CD1c-positive myeloid dendritic cell (primary cell): Measurements from ENCODE around the gene CDK2AP2.
"Not testable (repeated sequence)": the region's sequence is repeated elsewhere in the genome, so short reads cannot be mapped to it uniquely, and the experiment has no call there.

ENCODE experiments used
- DNase-seq: peaks from one replicate; pipeline ENCODE4 v3.0.0-alpha.2; 2016; ENCODE audit errors: extremely low spot score

The CDK2AP2 gene

DNA sequence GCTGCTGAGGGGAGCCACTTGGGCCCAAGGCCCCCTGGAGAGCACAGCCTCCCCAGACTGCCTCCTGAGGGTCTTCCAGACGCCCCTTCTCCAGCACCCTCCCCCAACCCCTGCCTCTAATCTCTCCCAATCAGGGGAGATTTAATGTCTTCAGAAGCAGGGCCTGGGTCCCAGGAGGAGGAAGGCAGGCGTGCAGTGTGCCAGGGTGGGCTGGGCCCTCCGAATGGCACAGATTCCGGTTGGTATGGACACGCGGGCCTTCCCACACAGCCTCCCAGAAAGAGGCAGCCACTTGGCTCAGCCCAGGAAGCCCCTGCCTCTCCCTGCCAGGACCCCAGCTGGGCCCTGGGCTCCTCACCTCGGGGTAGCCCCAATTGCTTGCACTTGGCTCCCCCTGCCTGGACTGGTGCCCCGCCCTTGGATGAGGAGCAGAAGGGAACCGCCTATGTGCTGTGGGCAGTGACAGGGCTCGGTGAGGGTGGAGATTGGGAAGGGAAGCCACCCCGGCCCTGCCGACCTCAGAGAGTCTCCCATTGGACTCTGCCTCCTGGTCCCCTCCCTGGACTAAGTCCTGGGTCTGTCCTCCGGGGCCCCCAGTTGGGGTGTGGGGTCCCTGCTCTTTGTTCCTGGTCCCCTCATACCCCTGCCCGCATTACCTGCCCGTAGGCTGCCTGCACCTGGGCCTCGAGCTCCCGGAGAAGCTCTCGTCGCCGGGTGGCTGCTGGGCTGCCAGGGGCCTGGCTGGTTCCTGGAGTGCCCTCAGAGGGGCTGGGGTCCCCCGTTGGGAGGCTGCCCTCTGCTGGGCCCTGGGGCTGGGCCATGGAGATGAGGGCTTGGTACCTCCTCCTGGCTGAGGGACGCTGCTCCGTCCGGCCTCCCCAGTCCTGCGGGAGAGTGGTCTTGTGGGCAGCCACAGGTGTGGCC, 15.9 kb upstream of the CDK2AP2 start:
- no peak for DNase-seq

DNA sequence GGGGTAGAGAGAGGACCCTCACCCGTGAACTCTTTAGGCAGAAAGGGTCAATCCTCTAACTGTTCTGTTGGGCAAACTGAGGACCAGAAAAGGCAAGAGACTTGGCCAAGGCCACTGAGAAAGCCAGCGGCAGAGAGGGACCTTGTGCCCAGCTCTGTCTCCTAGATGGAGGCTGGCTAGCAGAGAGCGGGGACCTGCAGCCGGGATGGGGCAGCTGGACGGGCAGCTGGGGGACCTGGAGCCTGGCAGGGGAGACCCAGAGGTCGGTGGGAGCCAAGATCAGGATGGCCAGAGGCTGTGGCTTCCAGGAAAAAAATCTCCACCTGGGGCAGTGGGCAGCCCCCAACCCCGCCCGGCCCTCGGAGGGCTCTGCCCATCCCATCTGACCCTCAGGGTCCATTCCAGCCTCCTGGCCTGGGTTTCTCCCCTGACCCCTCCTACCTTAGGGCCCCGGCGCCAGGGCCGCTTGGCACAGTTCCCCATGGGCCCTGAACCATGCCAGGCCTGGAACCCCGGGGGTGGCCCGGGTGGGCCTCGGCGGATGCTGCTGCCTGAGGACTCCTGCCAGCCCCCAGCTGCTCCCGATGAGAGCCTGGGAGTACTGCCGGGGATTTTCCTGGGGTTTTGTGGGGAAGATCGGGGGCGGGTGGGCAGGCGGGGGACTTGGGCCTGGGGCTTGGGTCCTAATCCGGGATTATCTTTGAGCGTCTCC, 15.0 kb upstream of the CDK2AP2 start, which contains the start of gene CABP2:
CABP2 (minus strand) TSS at position 603 of the 712 bp plus-strand sequence; CDS start at position 483, 120 bp downstream.
- no peak for DNase-seq

DNA sequence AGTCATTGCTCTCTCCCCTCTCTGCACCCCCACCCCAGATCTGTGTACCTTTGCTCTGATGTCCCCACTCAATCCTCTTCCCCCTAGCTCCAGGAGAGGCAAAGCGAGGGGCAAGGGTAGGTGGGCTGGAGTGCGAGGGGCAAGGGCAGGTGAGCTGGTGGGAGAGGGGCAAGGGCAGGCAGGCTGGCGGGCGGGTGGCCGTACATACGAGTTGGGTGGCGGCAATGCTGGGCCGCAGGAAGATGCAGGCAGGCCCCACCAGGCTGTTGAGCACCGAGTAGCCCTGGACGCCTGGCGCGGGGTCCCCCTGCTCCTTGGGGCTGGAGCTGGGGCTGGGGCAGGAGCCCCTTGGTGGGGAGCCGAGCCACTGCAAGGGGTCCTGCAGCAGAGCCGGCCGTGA, 14.4 kb upstream of the CDK2AP2 start:
- no peak for DNase-seq

GRCh38 chr11:67521924-67522323, 14.0 kb upstream of the CDK2AP2 start:
- DNase-seq: no peak

GRCh38 chr11:67520856-67521824, 13.2 kb upstream of the CDK2AP2 start:
- DNase-seq: no peak

GRCh38 chr11:67519726-67520125, 11.8 kb upstream of the CDK2AP2 start:
- no peak for DNase-seq

GRCh38 chr11:67517784-67518552, 10.0 kb upstream of the CDK2AP2 start:
- DNase-seq: no peak

- DNase-seq: no peak
Measured at GRCh38 chr11:67516806-67517205, 8.8 kb upstream of the CDK2AP2 start.

- no peak for DNase-seq
Measured at GRCh38 chr11:67514116-67514515, 6.2 kb upstream of the CDK2AP2 start.

- not testable (repeated sequence) for DNase-seq
Measured at GRCh38 chr11:67511558-67511957, 3.6 kb upstream of the CDK2AP2 start.

- DNase-seq: no peak
Measured at GRCh38 chr11:67510023-67510345, 2.0 kb upstream of the CDK2AP2 start.

DNA sequence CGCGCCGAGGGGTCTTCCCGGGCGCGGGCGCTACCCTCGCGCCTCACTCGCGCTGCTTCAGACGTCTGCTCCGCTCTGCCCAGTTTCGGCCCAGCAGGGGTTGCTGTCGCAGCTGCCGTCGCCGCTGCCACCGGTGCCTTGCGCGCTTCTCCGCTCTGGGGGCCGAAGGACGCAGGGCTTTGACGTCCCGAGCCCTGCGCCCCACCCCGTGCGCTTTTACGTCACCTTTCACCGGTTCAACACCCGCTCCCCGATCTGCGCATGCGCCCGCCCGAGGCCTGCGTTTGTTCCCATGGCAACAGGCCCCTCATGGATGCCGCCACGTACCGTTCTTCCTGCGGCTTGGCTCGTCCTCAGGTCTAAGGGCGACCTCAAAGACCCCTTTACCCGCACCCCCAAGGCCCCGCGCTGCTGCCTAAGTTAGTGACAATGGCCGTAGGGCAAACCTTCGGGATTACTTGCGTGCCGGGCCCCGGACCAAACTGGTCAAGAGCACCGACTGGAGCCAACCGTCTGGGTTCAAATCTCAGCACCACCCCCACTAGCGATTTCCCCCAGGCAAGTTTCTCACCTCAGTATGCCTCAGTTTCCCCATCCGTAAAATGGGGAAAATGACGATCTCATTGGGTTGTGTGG, 642 bp upstream of the CDK2AP2 start:
- peak; percentile 98 for DNase-seq

DNA sequence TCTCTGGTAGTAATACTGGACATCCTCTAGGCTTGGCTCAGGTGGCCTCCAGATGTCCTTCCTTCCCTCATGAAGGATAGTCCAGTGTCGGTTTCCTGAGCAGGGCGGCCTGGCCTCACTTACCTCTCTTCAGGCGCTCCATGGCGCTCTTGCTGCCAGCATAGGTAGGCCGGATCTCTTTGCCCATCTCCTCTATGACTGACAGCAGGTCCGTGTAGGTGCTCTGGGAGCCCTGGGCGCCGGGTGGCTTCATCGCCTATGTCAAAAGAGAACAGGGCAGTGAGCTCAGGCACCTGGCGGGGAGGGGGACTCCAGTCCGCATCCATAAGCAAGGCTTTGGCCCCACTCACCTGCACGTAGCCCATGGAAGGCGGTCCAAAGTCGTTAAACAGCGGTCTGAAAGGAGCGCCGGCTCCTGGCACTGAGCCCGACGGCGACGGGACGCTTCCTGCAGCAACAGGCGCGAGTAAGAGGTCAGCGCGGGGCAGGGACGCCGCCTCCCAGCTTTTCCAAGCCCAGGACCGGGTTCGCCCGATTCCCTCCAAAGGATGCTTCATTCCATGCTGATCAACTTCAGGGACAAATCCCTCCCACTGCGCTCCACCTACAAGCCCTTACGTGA, 609 bp downstream of the CDK2AP2 start:
- DNase-seq: no peak

DNA sequence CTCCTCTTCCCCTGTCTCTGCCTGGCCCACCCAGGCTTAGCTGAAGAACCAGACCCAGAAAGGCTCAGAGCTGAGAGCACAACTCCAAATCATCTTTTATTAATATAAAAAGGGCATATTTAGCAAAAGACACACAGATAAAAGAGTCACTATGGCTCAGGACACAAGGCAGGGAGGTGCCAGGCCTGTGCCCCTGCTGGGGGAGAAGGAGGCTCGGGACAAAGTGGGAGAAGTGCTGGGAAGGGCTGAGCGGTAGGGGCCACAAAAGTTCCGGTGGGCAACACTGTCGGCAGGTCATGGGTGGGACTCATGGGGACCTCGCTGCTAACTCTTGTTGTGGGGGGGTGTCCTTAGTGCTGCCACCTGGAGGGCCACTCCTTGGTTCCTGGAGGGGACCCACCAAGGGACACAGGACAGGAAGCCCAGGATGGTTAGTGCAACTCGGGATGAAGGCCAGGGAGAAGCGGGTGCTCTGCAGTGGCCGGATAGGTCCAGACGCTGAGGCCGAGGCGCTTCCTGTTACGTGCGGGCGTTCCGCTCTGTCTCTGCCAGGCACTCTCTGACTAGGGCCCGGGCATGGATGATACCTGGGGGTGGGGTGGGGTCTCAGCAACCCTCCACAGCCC, 1.4 kb downstream of the CDK2AP2 start:
- no peak for DNase-seq

DNA sequence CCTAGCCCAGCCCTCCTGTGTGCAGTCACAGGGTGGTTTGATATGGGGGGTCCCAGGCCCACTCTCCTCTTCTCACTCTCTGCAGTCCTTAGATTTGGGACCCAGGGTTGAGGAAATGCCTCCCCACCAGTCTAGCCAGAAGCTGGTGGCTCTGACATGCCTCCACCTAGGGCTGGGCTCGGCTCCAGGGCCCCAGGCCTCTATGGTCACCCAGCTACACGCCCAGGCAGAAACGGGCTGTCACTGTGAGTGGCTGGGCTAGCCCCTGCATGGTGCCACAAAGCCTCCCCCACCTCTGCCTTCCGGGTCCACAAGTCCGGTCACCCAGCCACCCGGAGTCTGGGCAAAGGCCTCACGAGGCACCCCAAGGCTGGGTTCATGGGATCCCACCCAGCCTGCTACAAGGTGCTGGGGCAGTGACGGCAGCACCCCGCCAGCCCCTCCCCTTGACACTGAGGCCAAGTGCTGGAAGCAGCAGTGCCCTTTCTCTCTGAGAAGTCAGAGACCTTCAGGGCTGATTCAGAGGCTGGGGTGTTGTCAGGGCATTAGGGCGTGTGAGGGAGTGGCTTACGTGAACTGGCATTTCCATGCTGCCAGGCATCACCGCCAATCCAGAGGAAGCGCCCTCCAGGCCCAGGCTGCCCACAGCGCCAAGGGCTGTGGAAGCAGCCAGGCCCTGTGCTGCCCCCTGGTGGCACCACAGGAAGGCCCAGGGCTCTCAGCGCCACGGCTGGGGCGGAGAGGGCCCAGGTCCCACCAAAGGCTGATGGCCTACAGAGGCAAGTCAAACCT, 2.2 kb downstream of the CDK2AP2 start:
- DNase-seq: peak; percentile 97

- peak; percentile 76 for DNase-seq
Measured at GRCh38 chr11:67504950-67505581, 2.9 kb downstream of the CDK2AP2 start, which contains the start of gene PITPNM1. Gene PITPNM1, minus strand, starts transcription at chr11:67505363. Its CDS starts 1,183 bp downstream, at chr11:67504180.

DNA sequence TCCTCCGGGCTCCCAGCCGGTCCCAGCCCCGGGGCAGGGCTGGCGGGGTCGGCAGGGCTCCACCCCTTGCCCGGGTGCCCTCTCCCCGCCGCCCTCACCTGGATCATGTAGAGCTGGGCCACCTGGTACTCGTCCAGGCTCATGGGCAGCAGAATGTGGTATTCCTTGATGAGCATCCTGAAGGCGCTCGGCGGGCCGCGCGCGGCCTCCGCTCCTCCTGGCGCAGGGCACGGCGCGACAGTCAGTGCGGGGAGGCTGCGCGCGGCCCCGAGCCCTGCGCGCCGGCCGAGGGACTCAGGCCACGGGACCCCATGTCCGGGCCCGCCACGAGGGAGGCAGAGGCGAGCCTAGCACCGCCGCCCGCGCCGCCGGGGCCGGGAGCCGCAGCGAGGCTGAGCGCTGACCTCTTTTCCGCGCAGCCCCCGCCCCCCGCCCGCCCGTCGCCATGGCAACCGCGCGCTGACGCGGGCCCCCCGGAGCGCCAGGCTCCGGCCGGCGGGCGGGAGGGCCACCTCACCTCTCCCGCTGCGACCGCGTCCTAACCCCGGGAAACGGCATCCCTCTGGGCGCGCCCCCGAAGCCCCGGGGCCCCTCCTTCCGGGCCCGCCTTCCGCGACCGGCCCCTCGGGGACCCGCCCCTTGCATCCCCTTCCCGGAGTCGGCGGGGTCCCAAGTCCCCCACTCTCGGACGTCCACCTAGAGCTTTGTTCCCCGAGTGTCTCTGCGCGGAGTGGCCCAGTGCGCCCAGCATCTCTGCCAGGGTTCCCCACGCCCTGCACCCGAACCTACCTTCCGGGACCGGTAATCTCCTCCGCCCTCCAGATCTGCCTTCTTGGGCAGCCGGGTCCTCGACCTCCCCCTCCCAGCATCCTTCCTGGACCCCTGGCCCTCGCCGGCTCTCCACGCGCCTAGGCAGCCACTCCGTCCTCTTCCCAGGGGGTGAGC, 3.7 kb downstream of the CDK2AP2 start:
- peak; percentile 22 for DNase-seq
